ENCODE measurements around the gene SLC25A46.

Gene SLC25A46

DNA sequence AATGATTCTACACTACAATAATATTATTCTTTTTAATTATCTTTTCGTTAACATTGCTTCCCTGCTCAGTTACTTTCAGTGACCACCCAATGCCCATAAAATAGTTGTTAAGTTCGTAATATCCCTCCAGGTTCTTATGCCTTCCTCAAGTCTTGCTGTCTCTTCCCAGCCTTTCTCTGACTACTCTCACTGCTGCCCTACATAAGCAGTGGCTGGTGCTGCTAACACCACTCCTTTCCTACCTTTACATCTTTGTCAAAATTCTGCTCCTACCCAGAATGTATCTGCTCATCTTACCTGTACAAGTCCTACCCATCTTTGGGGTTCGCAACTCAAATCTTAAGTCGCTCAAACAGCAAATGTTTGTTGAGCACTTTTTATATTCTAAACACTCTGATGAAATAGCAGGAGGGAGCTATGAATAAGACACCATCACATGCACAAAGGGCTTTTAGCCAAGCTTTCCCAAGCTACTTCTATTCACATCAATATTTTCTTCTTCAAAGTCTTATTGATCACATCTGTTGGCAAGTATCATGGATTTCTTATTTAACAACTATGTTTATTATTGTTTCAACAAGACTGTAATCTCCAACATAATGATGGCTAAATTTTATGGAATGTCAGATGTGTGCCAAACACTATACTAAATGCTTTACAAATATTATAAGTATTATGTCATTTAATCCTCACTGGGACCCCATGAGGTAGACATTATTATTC lies 29.5 kb downstream of the SLC25A46 start:
- TF ChIP-seq EP300 (IDR thresholded peaks at IDR 0.05; ENCODE audit: borderline replicate concordance), result no peak

DNA sequence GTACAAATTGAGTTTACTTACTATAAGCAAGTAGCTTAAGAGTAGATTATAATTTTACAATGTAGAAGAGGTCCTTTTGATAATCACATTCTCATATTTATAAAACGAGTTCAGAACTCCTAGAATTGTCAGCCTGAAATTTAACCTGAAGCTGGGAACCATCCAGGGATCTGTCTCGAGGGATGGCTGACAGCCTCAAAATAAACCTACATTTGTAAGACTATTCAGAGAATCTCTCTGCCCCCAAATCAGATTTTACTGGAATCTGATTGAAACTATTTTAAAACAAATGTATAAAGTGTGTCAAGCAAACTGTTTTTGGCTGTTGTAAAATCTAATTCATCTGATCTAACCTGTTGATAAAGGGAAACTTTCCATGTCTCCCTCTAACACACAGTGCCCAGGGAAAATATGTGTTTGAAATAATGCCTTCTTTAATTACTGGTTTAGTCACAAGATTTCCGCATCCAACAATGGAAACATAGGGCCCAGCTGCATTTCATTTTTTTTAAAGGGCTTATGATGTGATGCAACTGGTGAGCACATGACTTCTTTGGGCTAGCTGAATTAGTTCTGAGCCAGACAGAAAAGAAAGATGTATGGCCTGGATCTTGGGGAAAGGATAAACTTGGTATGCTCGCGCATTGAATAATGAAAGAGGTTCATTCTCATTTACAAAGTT lies 30.3 kb downstream of the SLC25A46 start:
- TF ChIP-seq TAF1 (IDR thresholded peaks at IDR 0.05; ENCODE audit: low read depth), result no peak
- no peak for TF ChIP-seq CEBPB (IDR thresholded peaks at IDR 0.05)
- TF ChIP-seq EP300 (IDR thresholded peaks at IDR 0.05; ENCODE audit: borderline replicate concordance), result no peak
- TF ChIP-seq RAD21 (IDR thresholded peaks at IDR 0.05; ENCODE audit: low read depth), result no peak
- no peak for TF ChIP-seq EGR1 (IDR thresholded peaks at IDR 0.05)
- TF ChIP-seq CREB1 (IDR thresholded peaks at IDR 0.05; ENCODE audit: low read depth), result no peak

DNA sequence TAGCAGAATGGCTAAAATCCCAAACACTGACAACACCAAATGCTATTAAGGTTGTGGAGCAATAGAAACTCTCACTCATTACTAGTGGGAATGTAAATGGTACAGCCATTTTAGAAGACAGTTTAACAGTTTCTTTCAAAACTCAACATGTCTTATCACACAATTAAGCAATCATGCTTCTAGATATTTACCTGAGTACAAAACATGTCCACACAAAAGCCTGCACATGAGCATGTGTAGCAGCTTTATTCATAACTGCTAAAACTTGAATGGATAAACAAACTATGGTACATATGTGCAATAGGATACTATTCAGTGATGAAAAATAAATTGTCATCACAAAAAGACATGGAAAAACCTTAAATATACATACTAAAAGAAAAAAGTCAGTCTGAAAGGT lies 31.5 kb downstream of the SLC25A46 start:
- no peak for TF ChIP-seq ZBTB7A (IDR thresholded peaks at IDR 0.05; ENCODE audit: low read depth)
- no peak for TF ChIP-seq NFIC (IDR thresholded peaks at IDR 0.05)
- TF ChIP-seq EP300 (IDR thresholded peaks at IDR 0.05; ENCODE audit: borderline replicate concordance), result no peak
- TF ChIP-seq CREB1 (IDR thresholded peaks at IDR 0.05; ENCODE audit: low read depth), result no peak
- TF ChIP-seq CEBPB (IDR thresholded peaks at IDR 0.05), result no peak
- no peak for TF ChIP-seq YY1 (IDR thresholded peaks at IDR 0.05; ENCODE audit: low read depth)
- TF ChIP-seq TEAD4 (IDR thresholded peaks at IDR 0.05), result no peak

DNA sequence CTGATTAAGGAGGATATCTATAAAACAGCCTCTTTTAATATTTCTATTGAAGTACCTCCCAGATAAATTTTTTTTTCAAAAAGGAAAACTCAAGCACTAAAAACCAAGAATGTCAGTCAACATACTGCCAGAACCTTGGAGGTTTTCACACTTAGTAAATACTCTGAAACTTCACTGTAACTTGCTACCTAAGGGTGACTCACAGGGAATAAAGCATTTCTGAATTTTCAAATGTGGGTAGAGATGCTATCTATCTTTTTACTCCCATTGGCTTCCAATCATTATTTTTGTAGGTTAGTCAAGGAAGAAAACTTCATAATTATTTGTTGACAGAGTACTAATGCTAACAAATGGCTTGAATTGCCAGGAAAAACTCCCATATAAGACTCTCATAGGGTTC lies 46.1 kb downstream of the SLC25A46 start:
- no peak for TF ChIP-seq YY1 (IDR thresholded peaks at IDR 0.05; ENCODE audit: low read depth)
- no peak for TF ChIP-seq TEAD4 (IDR thresholded peaks at IDR 0.05)
- TF ChIP-seq NFIC (IDR thresholded peaks at IDR 0.05), result no peak
- TF ChIP-seq TAF1 (IDR thresholded peaks at IDR 0.05; ENCODE audit: low read depth), result no peak
- TF ChIP-seq CEBPB (IDR thresholded peaks at IDR 0.05), result no peak
- no peak for TF ChIP-seq FOXM1 (IDR thresholded peaks at IDR 0.05; ENCODE audit: borderline replicate concordance, low read depth)
- TF ChIP-seq ZBTB7A (IDR thresholded peaks at IDR 0.05; ENCODE audit: low read depth), result no peak
- TF ChIP-seq EGR1 (IDR thresholded peaks at IDR 0.05), result no peak
- no peak for TF ChIP-seq RAD21 (IDR thresholded peaks at IDR 0.05; ENCODE audit: low read depth)
- no peak for TF ChIP-seq EP300 (IDR thresholded peaks at IDR 0.05; ENCODE audit: borderline replicate concordance)
- no peak for TF ChIP-seq CREB1 (IDR thresholded peaks at IDR 0.05; ENCODE audit: low read depth)
- TF ChIP-seq, protein P1, sequence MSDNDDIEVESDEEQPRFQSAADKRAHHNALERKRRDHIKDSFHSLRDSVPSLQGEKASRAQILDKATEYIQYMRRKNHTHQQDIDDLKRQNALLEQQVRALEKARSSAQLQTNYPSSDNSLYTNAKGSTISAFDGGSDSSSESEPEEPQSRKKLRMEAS (IDR thresholded peaks at IDR 0.05), result no peak
- no peak for TF ChIP-seq TCF12 (IDR thresholded peaks at IDR 0.05; ENCODE audit: low read depth)
- TF ChIP-seq, protein P2, sequence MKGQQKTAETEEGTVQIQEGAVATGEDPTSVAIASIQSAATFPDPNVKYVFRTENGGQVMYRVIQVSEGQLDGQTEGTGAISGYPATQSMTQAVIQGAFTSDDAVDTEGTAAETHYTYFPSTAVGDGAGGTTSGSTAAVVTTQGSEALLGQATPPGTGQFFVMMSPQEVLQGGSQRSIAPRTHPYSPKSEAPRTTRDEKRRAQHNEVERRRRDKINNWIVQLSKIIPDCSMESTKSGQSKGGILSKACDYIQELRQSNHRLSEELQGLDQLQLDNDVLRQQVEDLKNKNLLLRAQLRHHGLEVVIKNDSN (IDR thresholded peaks at IDR 0.05), result no peak
- TF ChIP-seq, protein P3, sequence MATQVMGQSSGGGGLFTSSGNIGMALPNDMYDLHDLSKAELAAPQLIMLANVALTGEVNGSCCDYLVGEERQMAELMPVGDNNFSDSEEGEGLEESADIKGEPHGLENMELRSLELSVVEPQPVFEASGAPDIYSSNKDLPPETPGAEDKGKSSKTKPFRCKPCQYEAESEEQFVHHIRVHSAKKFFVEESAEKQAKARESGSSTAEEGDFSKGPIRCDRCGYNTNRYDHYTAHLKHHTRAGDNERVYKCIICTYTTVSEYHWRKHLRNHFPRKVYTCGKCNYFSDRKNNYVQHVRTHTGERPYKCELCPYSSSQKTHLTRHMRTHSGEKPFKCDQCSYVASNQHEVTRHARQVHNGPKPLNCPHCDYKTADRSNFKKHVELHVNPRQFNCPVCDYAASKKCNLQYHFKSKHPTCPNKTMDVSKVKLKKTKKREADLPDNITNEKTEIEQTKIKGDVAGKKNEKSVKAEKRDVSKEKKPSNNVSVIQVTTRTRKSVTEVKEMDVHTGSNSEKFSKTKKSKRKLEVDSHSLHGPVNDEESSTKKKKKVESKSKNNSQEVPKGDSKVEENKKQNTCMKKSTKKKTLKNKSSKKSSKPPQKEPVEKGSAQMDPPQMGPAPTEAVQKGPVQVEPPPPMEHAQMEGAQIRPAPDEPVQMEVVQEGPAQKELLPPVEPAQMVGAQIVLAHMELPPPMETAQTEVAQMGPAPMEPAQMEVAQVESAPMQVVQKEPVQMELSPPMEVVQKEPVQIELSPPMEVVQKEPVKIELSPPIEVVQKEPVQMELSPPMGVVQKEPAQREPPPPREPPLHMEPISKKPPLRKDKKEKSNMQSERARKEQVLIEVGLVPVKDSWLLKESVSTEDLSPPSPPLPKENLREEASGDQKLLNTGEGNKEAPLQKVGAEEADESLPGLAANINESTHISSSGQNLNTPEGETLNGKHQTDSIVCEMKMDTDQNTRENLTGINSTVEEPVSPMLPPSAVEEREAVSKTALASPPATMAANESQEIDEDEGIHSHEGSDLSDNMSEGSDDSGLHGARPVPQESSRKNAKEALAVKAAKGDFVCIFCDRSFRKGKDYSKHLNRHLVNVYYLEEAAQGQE (IDR thresholded peaks at IDR 0.05; ENCODE audit: low read depth), result no peak

DNA sequence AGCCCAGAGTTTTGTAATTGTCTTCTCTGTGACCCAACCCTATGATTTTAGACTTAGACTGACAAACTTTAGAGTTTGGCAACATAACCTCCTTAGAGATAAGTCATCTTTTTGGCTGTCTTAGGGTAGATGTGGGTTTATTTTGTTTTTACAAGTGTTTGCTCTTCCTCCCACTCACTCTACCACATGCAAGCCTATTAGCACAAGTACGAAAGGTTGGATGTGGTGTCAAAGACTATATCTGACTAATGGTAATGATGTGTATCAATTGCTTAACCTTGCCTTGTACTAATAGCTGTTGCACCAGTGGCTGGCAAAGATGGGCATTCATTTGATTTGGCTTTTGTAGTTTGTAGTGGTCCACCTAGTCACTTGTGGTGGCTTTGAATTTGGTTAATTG lies 46.5 kb downstream of the SLC25A46 start:
- no peak for TF ChIP-seq TEAD4 (IDR thresholded peaks at IDR 0.05)
- no peak for TF ChIP-seq EGR1 (IDR thresholded peaks at IDR 0.05)
- TF ChIP-seq, protein P2 (IDR thresholded peaks at IDR 0.05), result no peak
- TF ChIP-seq TAF1 (IDR thresholded peaks at IDR 0.05; ENCODE audit: low read depth), result no peak
- no peak for TF ChIP-seq NFIC (IDR thresholded peaks at IDR 0.05)
- no peak for TF ChIP-seq EP300 (IDR thresholded peaks at IDR 0.05; ENCODE audit: borderline replicate concordance)
- no peak for TF ChIP-seq CEBPB (IDR thresholded peaks at IDR 0.05)
- TF ChIP-seq CREB1 (IDR thresholded peaks at IDR 0.05; ENCODE audit: low read depth), result no peak
- TF ChIP-seq, protein P3 (IDR thresholded peaks at IDR 0.05; ENCODE audit: low read depth), result no peak
- TF ChIP-seq, protein P1 (IDR thresholded peaks at IDR 0.05), result no peak
- TF ChIP-seq RAD21 (IDR thresholded peaks at IDR 0.05; ENCODE audit: low read depth), result no peak
- TF ChIP-seq YY1 (IDR thresholded peaks at IDR 0.05; ENCODE audit: low read depth), result no peak
- TF ChIP-seq ZBTB7A (IDR thresholded peaks at IDR 0.05; ENCODE audit: low read depth), result no peak
- TF ChIP-seq TCF12 (IDR thresholded peaks at IDR 0.05; ENCODE audit: low read depth), result no peak
- no peak for TF ChIP-seq FOXM1 (IDR thresholded peaks at IDR 0.05; ENCODE audit: borderline replicate concordance, low read depth)

DNA sequence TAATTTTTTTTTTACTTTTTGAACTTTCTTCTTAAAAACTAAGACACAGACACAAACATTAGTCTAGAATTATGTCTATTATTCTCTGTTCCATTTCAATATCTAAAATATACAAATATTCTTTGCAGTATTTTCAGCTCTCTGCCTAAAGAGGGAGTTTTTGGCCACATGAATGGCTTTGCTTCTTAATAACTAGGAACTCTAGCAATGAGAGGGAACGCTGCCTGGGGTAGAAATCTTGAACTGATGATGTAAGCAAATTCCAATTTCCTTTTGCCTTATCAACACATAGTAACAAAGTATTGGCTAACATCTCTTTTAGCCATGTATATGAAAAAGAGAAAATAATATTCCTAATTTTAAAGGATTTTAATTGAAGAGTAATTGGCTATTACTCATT lies 51.9 kb downstream of the SLC25A46 start:
- TF ChIP-seq CEBPB (IDR thresholded peaks at IDR 0.05) (no peak), TCF12 (IDR thresholded peaks at IDR 0.05; ENCODE audit: low read depth) (no peak), TEAD4 (IDR thresholded peaks at IDR 0.05) (no peak), EP300 (IDR thresholded peaks at IDR 0.05; ENCODE audit: borderline replicate concordance) (no peak), YY1 (IDR thresholded peaks at IDR 0.05; ENCODE audit: low read depth) (no peak), FOXM1 (IDR thresholded peaks at IDR 0.05; ENCODE audit: borderline replicate concordance, low read depth) (no peak), ZBTB7A (IDR thresholded peaks at IDR 0.05; ENCODE audit: low read depth) (no peak)
